GM12875 (cell line): ENCODE measurements around the gene NFIX.

Source experiments
- H3K4me3 ChIP-seq: one replicate; pipeline ENCODE4 v1.5.1; 2011; ENCODE audit warnings: low read depth, low read length, control low read depth
- CTCF ChIP-seq: IDR thresholded peaks from 2 replicates; pipeline ENCODE4 v1.5.1; 2011; ENCODE audit warnings: low read depth, mild to moderate bottlenecking, control low read depth, inconsistent platforms, low read length, moderate library complexity, borderline replicate concordance; ENCODE audit not compliant: insufficient read depth

Gene NFIX

GRCh38 chr19:12982648-12983047 lies 12.6 kb upstream of the NFIX start:
- no peak for TF ChIP-seq CTCF
- no peak overlapping the region for H3K4me3 ChIP-seq

DNA sequence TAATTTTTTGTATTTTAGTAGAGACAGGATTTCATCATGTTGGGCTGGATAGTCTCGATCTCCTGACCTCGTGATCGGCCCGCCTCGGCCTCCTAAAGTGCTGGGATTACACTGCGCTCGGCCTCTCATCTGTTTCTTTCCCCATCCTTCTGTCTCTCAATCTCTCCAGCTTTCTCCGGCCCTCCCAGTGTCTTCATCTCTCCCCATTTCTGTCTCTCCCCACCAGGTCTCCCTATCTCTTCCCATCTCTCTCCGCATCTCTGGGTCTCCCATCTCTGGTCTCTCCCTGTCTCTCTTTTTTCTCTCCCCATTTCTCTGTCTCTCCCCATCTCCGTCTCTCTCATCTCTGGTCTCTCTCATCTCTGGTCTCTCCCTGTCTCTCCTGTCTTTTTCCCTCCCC lies 12.2 kb upstream of the NFIX start:
- no peak for TF ChIP-seq CTCF
- H3K4me3 ChIP-seq, result no peak overlapping the region

- no peak overlapping the region for H3K4me3 ChIP-seq
- peak; percentile 89 for TF ChIP-seq CTCF
These were observed 11.6 kb upstream of the NFIX start for GRCh38 chr19:12983542-12984142.

GRCh38 chr19:12984143-12984627 lies 11.1 kb upstream of the NFIX start:
- TF ChIP-seq CTCF, result no peak
- H3K4me3 ChIP-seq, result no peak overlapping the region

- no peak overlapping the region for H3K4me3 ChIP-seq
- TF ChIP-seq CTCF, result no peak
These were observed 10.6 kb upstream of the NFIX start for GRCh38 chr19:12984683-12985048.

GRCh38 chr19:12985049-12985776 lies 10.1 kb upstream of the NFIX start:
- no peak overlapping the region for H3K4me3 ChIP-seq
- TF ChIP-seq CTCF, result no peak

- no peak overlapping the region for H3K4me3 ChIP-seq
- no peak for TF ChIP-seq CTCF
These were observed 8.5 kb upstream of the NFIX start for GRCh38 chr19:12986726-12987125.
